Suprapubic skin (tissue), 3 donors: ENCODE results near the gene PRR23E.

Experiments
- CTCF ChIP-seq, 2 donors: fragments of 200-600 bp in 1 of 2; fragments of 450-650 bp in 1 of 2; sonication (generic) in 1 of 2; IDR thresholded peaks; one replicate each; pipeline ENCODE4 v1.5.1; 2016 to 2019; ENCODE audit warnings: antibody characterized with exemption in 2 of 2, mild to moderate bottlenecking in 1 of 2, moderate library complexity in 1 of 2
- POLR2A ChIP-seq, 2 donors: fragments of 450-650 bp; IDR thresholded peaks; one replicate each; pipeline ENCODE4 v1.6.1; 2017; ENCODE audit warnings: antibody characterized with exemption in 2 of 2, mild to moderate bottlenecking in 2 of 2, moderate library complexity in 2 of 2

GRCh38 chr3:127233371-127233770, 40.4 kb downstream of the PRR23E start:
- TF ChIP-seq CTCF (IDR thresholded peaks at IDR 0.05) (no peak), POLR2A (IDR thresholded peaks at IDR 0.05) (no peak)
